Nephron progenitor cell (in vitro differentiated cells): ENCODE data around the gene PLD3.

Source experiments
- DNase-seq: peaks from one replicate; pipeline ENCODE4 v3.0.0; 2021
- H3K27ac Mint-ChIP-seq: 2 replicates; pipeline ENCODE4 v1.8.0; 2021; ENCODE audit warnings: mild to moderate bottlenecking, moderate library complexity, mixed read lengths
- H3K27me3 Mint-ChIP-seq: 2 replicates; pipeline ENCODE4 v1.8.0; 2021; ENCODE audit warnings: mild to moderate bottlenecking, low read depth, mixed read lengths; ENCODE audit not compliant: poor library complexity
- H3K36me3 Mint-ChIP-seq: 2 replicates; pipeline ENCODE4 v1.8.0; 2021; ENCODE audit warnings: low read depth, mixed read lengths
- H3K4me1 Mint-ChIP-seq: 2 replicates; pipeline ENCODE4 v1.8.0; 2021; ENCODE audit warnings: mixed read lengths
- H3K4me3 Mint-ChIP-seq: 2 replicates; pipeline ENCODE4 v1.8.0; 2021; ENCODE audit warnings: mild to moderate bottlenecking, moderate library complexity, mixed read lengths
- H3K9me3 Mint-ChIP-seq: 2 replicates; pipeline ENCODE4 v1.8.0; 2021; ENCODE audit warnings: mild to moderate bottlenecking, moderate library complexity, mixed read lengths
- CTCF ChIP-seq: fragments of 200-600 bp; sonication (generic); IDR thresholded peaks from 2 replicates; pipeline ENCODE4 v1.5.0; 2021; ENCODE audit warnings: antibody characterized with exemption

The PLD3 gene

GRCh38 chr19:40305403-40305802 lies 43.1 kb upstream of the PLD3 start:
- Mint-ChIP-seq H3K27ac (no peak overlapping the region), H3K27me3 (peaks cover 5% of the 10 kb centered on the region), H3K9me3 (no peaks in the 10 kb centered on the region), H3K4me1 (peaks cover 6% of the 10 kb centered on the region), H3K4me3 (no peak overlapping the region), H3K36me3 (no peaks in the 10 kb centered on the region)
- DNase-seq = peak; percentile 83
- TF ChIP-seq CTCF = peak; percentile 80

GRCh38 chr19:40309666-40310065 lies 38.8 kb upstream of the PLD3 start:
- Mint-ChIP-seq H3K27me3 (peaks cover 3% of the 10 kb centered on the region), H3K4me3 (no peak overlapping the region)
- no peak for TF ChIP-seq CTCF

GRCh38 chr19:40312533-40312932 lies 36.0 kb upstream of the PLD3 start:
- DNase-seq = no peak
- Mint-ChIP-seq H3K36me3 (no peaks in the 10 kb centered on the region), H3K4me1 (no peaks in the 10 kb centered on the region), H3K27me3 (peaks cover 3% of the 10 kb centered on the region), H3K27ac (no peak overlapping the region), H3K9me3 (no peaks in the 10 kb centered on the region), H3K4me3 (no peak overlapping the region)
- no peak for TF ChIP-seq CTCF

More at GRCh38 chr19:40309666-40310065, 38.8 kb upstream of the PLD3 start:
- Mint-ChIP-seq H3K4me1 (peaks cover 6% of the 10 kb centered on the region), H3K9me3 (no peaks in the 10 kb centered on the region), H3K27ac (no peak overlapping the region), H3K36me3 (no peaks in the 10 kb centered on the region)
- no peak for DNase-seq

GRCh38 chr19:40313229-40313983 lies 35.1 kb upstream of the PLD3 start:
- no peak for DNase-seq
- peaks cover 2% of the 10 kb centered on the region for H3K36me3 Mint-ChIP-seq
- no peaks in the 10 kb centered on the region for H3K4me1 Mint-ChIP-seq
- H3K27ac Mint-ChIP-seq = no peak overlapping the region
- no peaks in the 10 kb centered on the region for H3K9me3 Mint-ChIP-seq
- TF ChIP-seq CTCF = no peak
- H3K27me3 Mint-ChIP-seq = no peaks in the 10 kb centered on the region
- no peak overlapping the region for H3K4me3 Mint-ChIP-seq

- Mint-ChIP-seq H3K4me3 (no peak overlapping the region), H3K36me3 (peaks cover 6% of the 10 kb centered on the region), H3K27me3 (no peaks in the 10 kb centered on the region), H3K27ac (peak overlapping the region; percentile 20), H3K9me3 (no peaks in the 10 kb centered on the region), H3K4me1 (no peaks in the 10 kb centered on the region)
- DNase-seq = no peak
- TF ChIP-seq CTCF = no peak
These were observed 33.8 kb upstream of the PLD3 start for GRCh38 chr19:40314656-40315055.
